GM10266 (cell line): ENCODE measurements around the gene TFB2M.

Source experiments
- DNase-seq: peaks from one replicate; pipeline ENCODE4 v3.0.0; 2012; ENCODE audit errors: extremely low spot score
- CTCF ChIP-seq: IDR thresholded peaks from 2 replicates; pipeline ENCODE4 v1.5.1; 2012; ENCODE audit warnings: mild to moderate bottlenecking, low read depth; ENCODE audit not compliant: control insufficient read depth, insufficient read depth; ENCODE audit errors: missing control alignments

Gene TFB2M

GRCh38 chr1:246513619-246514343 lies 52.3 kb downstream of the TFB2M start:
- no peak for DNase-seq
- TF ChIP-seq CTCF = no peak

- no peak for DNase-seq
- TF ChIP-seq CTCF = no peak
Measured at GRCh38 chr1:246513041-246513440, 53.0 kb downstream of the TFB2M start.

- no peak for TF ChIP-seq CTCF
- DNase-seq = no peak
Measured at GRCh38 chr1:246512635-246513034, 53.4 kb downstream of the TFB2M start.

- TF ChIP-seq CTCF = no peak
- no peak for DNase-seq
Measured at GRCh38 chr1:246512230-246512629, 53.8 kb downstream of the TFB2M start.

- no peak for TF ChIP-seq CTCF
- no peak for DNase-seq
Measured at GRCh38 chr1:246511203-246511602, 54.9 kb downstream of the TFB2M start.

GRCh38 chr1:246510147-246511030 lies 55.7 kb downstream of the TFB2M start:
- TF ChIP-seq CTCF = no peak
- no peak for DNase-seq

GRCh38 chr1:246508897-246509688 lies 57.0 kb downstream of the TFB2M start:
- no peak for DNase-seq
- no peak for TF ChIP-seq CTCF
